ENCODE results near the gene HPS1. TPM values are rescaled to one million over a fixed set of nuclear protein-coding genes. Genes with fewer than 3 reads are reported as not detected.

HPS1 gene
- total and polyA plus RNA-seq, 10 donors: 49.5 to 132 (median 89.5) TPM

GRCh38 chr10:98416606-98417388 lies 29.9 kb downstream of the HPS1 start:
- intact Hi-C loops (cut with DNase I; ENCODE audit: low total_unique reads): no loop called here
- Histone ChIP-seq H3K27ac (no peak overlapping the region), H3K27me3 (replicated peaks in 1 of 7) (no peaks in the 10 kb centered on the region), H3K9me3 (no peaks in the 10 kb centered on the region), H3K4me3 (no peak overlapping the region), H3K4me1 (peaks cover 9 to 33% (median 19%) of the 10 kb centered on the region in 6 donors), H3K36me3 (peaks cover 0 to 68% (median 53%) of the 10 kb centered on the region in 6 donors)
- TF ChIP-seq POLR2AphosphoS5 (IDR thresholded peaks at IDR 0.05) (peak in 1 of 3 donors; percentile 34), POLR2A (IDR thresholded peaks at IDR 0.05) (no peak), CTCF (IDR thresholded peaks at IDR 0.05 in 8 of 11, conservative IDR thresholded peaks at IDR 0.05 in 3 of 11) (no peak)
- no peak for DNase-seq
- 89 to 98% (median 92%) methylated on average over 11 to 18 of the region's 18 CpGs for WGBS, 5 donors

GRCh38 chr10:98415731-98416119 lies 31.0 kb downstream of the HPS1 start:
- intact Hi-C loops (cut with DNase I; ENCODE audit: low total_unique reads): no loop called here
- 73 to 86% (median 79%) methylated on average over 7 to 8 of the region's 8 CpGs for WGBS, 5 donors
- H3K27me3 ChIP-seq (replicated peaks in 1 of 7): no peaks in the 10 kb centered on the region
- H3K9me3 ChIP-seq: no peaks in the 10 kb centered on the region
- peak overlapping the region in 5 of 8 donors; percentile 58 to 84 (median 74) for H3K27ac ChIP-seq
- peaks cover 9 to 36% (median 19%) of the 10 kb centered on the region in 6 donors for H3K4me1 ChIP-seq
- DNase-seq: no peak
- H3K4me3 ChIP-seq: no peak overlapping the region
- peaks cover 0 to 57% (median 43%) of the 10 kb centered on the region in 6 donors for H3K36me3 ChIP-seq
- TF ChIP-seq POLR2A (IDR thresholded peaks at IDR 0.05) (no peak), POLR2AphosphoS5 (IDR thresholded peaks at IDR 0.05) (no peak), CTCF (IDR thresholded peaks at IDR 0.05 in 8 of 11, conservative IDR thresholded peaks at IDR 0.05 in 3 of 11) (no peak)

- WGBS, 5 donors: 34 to 49% (median 40%) methylated on average over 22 to 25 of the region's 25 CpGs
- TF ChIP-seq CTCF (IDR thresholded peaks at IDR 0.05 in 8 of 11, conservative IDR thresholded peaks at IDR 0.05 in 3 of 11) (no peak), POLR2A (IDR thresholded peaks at IDR 0.05) (no peak), POLR2AphosphoS5 (IDR thresholded peaks at IDR 0.05) (peak; percentile 87 to 88 (median 87))
Observed at GRCh38 chr10:98414932-98415730, 31.6 kb downstream of the HPS1 start, which contains the start of gene PYROXD2. Gene PYROXD2 (minus strand): TSS chr10:98415182. CDS start chr10:98415135, 47 bp downstream.

More at GRCh38 chr10:98414932-98415730, 31.6 kb downstream of the HPS1 start, which contains the start of gene PYROXD2:
- Histone ChIP-seq H3K4me1 (peaks cover 9 to 36% (median 19%) of the 10 kb centered on the region in 6 donors), H3K27ac (peak within 1 kb of the TSS in 7 of 8 donors; percentile 61 to 84 (median 64)), H3K27me3 (replicated peaks in 1 of 7) (no peaks in the 10 kb centered on the region), H3K36me3 (peaks cover 0 to 51% (median 38%) of the 10 kb centered on the region in 6 donors), H3K4me3 (peak within 1 kb of the TSS; percentile 25 to 70 (median 38)), H3K9me3 (no peaks in the 10 kb centered on the region)
- intact Hi-C loops (cut with DNase I; ENCODE audit: low total_unique reads): no loop called here
- peak; percentile 92 for DNase-seq
